Naive thymus-derived CD4-positive, alpha-beta T cell (primary cell): ENCODE data around the gene ARFIP2. TPM values are rescaled to one million over a fixed set of nuclear protein-coding genes. Genes with fewer than 3 reads are reported as not detected.

Experiments
- polyA plus RNA-seq, 2 donors: library from polyadenylated mRNA; unstranded; fragments of 300-500 nt; fragmentation: Illumina TruSeq; gene quantifications; one replicate each; pipeline ENCODE4 v1.2.3, GENCODE V29; 2021
- total RNA-seq, 6 experiments: library from RNA in 5 of 6; stranded (reverse) in 5 of 6; gene quantifications; 1 replicate in 5 of 6; 2 replicates in 1 of 6; pipeline ENCODE4 v1.2.3 and lab custom pipeline; 2021 to 2026

ARFIP2 gene
- total and polyA plus RNA-seq, 7 experiments from 2014 or later = 35.7 to 63.4 (median 52.7) TPM

Other genes with a start within 250 kb of the ARFIP2 start
- gene FHIP1B, start 246.7 kb downstream of the ARFIP2 start, total RNA-seq = 10 to 100 TPM; 26.8 to 52.4 (median 44.3) TPM
- 10 to 100 TPM in 1 of 2 donors, 1 to 10 TPM in 1; 9.7 to 20.3 TPM for gene FHIP1B, start 246.7 kb downstream of the ARFIP2 start, polyA plus RNA-seq
- under 1 TPM in 4 of 5 experiments, not detected in 1; 0.32 to 0.62 (median 0.37) TPM for gene CNGA4, start 242.2 kb downstream of the ARFIP2 start, total RNA-seq
- not detected for gene CNGA4, start 242.2 kb downstream of the ARFIP2 start, polyA plus RNA-seq
- gene CCKBR, start 221.5 kb downstream of the ARFIP2 start, total RNA-seq = not detected
- not detected for gene CCKBR, start 221.5 kb downstream of the ARFIP2 start, polyA plus RNA-seq
- 1 to 10 TPM in 1 of 5 experiments, under 1 TPM in 2, not detected in 2; 0.51 to 5.4 (median 0.61) TPM for gene CAVIN3, start 160.8 kb downstream of the ARFIP2 start, total RNA-seq
- gene CAVIN3, start 160.8 kb downstream of the ARFIP2 start, polyA plus RNA-seq = not detected
- gene SMPD1, start 90.9 kb downstream of the ARFIP2 start, total RNA-seq = 10 to 100 TPM; 43.0 to 70.9 (median 55.4) TPM
- 10 to 100 TPM; 34.5 to 36.5 TPM for gene SMPD1, start 90.9 kb downstream of the ARFIP2 start, polyA plus RNA-seq
- 100 to 1,000 TPM in 3 of 5 experiments, 10 to 100 TPM in 2; 46.9 to 188 (median 154) TPM for gene APBB1, start 62.2 kb downstream of the ARFIP2 start, total RNA-seq
- 100 to 1,000 TPM; 173 to 293 TPM for gene APBB1, start 62.2 kb downstream of the ARFIP2 start, polyA plus RNA-seq
- 1 to 10 TPM in 4 of 5 experiments, under 1 TPM in 1; 0.56 to 7.0 (median 1.7) TPM for gene HPX, start 40.3 kb downstream of the ARFIP2 start, total RNA-seq
- not detected for gene HPX, start 40.3 kb downstream of the ARFIP2 start, polyA plus RNA-seq
- gene TRIM3, start 7.4 kb downstream of the ARFIP2 start, total RNA-seq = 10 to 100 TPM in 4 of 5 experiments, 1 to 10 TPM in 1; 8.1 to 20.7 (median 17.2) TPM
- 1 to 10 TPM; 1.6 to 4.2 TPM for gene TRIM3, start 7.4 kb downstream of the ARFIP2 start, polyA plus RNA-seq
- gene TIMM10B, start 170 bp upstream of the ARFIP2 start, total RNA-seq = 10 to 100 TPM; 39.3 to 68.4 (median 59.2) TPM
- 10 to 100 TPM; 32.8 to 38.8 TPM for gene TIMM10B, start 170 bp upstream of the ARFIP2 start, polyA plus RNA-seq
- 10 to 100 TPM; 24.0 to 65.8 (median 62.2) TPM for gene DNHD1, start 15.9 kb upstream of the ARFIP2 start, total RNA-seq
- 1 to 10 TPM in 1 of 2 donors, under 1 TPM in 1; 0.90 to 2.8 TPM for gene DNHD1, start 15.9 kb upstream of the ARFIP2 start, polyA plus RNA-seq
- gene RRP8, start 122.3 kb upstream of the ARFIP2 start, total RNA-seq = 10 to 100 TPM; 21.4 to 37.9 (median 27.9) TPM
- gene RRP8, start 122.3 kb upstream of the ARFIP2 start, polyA plus RNA-seq = 10 to 100 TPM; 17.2 to 29.1 TPM
- gene ILK, start 122.4 kb upstream of the ARFIP2 start, total RNA-seq = 100 to 1,000 TPM in 1 of 5 experiments, 10 to 100 TPM in 4; 34.4 to 165 (median 89.6) TPM
- gene ILK, start 122.4 kb upstream of the ARFIP2 start, polyA plus RNA-seq = 10 to 100 TPM; 67.8 to 79.7 TPM
- gene TAF10, start 130.9 kb upstream of the ARFIP2 start, total RNA-seq = 100 to 1,000 TPM; 116 to 135 (median 128) TPM
- gene TAF10, start 130.9 kb upstream of the ARFIP2 start, polyA plus RNA-seq = 100 to 1,000 TPM; 210 to 247 TPM
- 100 to 1,000 TPM in 3 of 5 experiments, 10 to 100 TPM in 2; 49.9 to 160 (median 134) TPM for gene TPP1, start 138.1 kb upstream of the ARFIP2 start, total RNA-seq
- 100 to 1,000 TPM in 1 of 2 donors, 10 to 100 TPM in 1; 91.6 to 116 TPM for gene TPP1, start 138.1 kb upstream of the ARFIP2 start, polyA plus RNA-seq
- 10 to 100 TPM in 3 of 5 experiments, 1 to 10 TPM in 1, under 1 TPM in 1; 0.48 to 12.5 (median 10.9) TPM for gene DCHS1, start 174.5 kb upstream of the ARFIP2 start, total RNA-seq
- gene DCHS1, start 174.5 kb upstream of the ARFIP2 start, polyA plus RNA-seq = 1 to 10 TPM; 2.7 to 4.8 TPM
- gene MRPL17, start 202.0 kb upstream of the ARFIP2 start, total RNA-seq = 10 to 100 TPM in 4 of 5 experiments, 1 to 10 TPM in 1; 10.0 to 70.3 (median 26.4) TPM
- 10 to 100 TPM; 21.6 to 33.4 TPM for gene MRPL17, start 202.0 kb upstream of the ARFIP2 start, polyA plus RNA-seq